ENCODE measurements around the gene RSRC1. TPM values are rescaled to one million over a fixed set of nuclear protein-coding genes. Genes with fewer than 3 reads are reported as not detected.
A peak's percentile ranks its signal among the peaks of the same experiment; 100 is the strongest.

Gene RSRC1
- total and polyA plus RNA-seq, 11 donors, result 9.5 to 24.9 (median 21.3) TPM

DNA sequence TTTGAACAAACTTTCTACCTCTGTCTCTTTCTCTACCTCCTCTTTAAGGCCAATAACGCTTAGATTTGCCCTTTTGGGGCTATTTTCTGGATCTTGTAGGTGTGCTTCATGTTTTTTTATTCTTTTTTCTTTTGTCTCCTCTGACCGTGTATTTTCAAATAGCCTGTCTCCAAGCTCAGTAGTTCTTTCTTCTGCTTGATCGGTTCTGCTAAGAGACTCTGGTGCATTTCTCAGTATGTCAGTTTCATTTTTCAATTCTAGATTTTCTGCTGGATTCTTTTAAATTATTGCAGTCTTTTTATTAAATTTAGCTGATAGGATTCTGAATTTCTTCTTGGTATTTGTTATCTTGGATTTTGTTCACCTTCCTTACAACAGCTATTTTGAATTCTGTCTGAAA is 148.7 kb downstream of the RSRC1 start:
- Histone ChIP-seq H3K4me3 (no peak overlapping the region), H3K27ac (no peak overlapping the region), H3K4me1 (no peaks in the 10 kb centered on the region), H3K27me3 (no peaks in the 10 kb centered on the region), H3K36me3 (no peaks in the 10 kb centered on the region), H3K9me3 (peaks cover 0 to 10% (median 0%) of the 10 kb centered on the region in 12 donors)
- ATAC-seq (no peak), DNase-seq (no peak)
- TF ChIP-seq, protein P1, sequence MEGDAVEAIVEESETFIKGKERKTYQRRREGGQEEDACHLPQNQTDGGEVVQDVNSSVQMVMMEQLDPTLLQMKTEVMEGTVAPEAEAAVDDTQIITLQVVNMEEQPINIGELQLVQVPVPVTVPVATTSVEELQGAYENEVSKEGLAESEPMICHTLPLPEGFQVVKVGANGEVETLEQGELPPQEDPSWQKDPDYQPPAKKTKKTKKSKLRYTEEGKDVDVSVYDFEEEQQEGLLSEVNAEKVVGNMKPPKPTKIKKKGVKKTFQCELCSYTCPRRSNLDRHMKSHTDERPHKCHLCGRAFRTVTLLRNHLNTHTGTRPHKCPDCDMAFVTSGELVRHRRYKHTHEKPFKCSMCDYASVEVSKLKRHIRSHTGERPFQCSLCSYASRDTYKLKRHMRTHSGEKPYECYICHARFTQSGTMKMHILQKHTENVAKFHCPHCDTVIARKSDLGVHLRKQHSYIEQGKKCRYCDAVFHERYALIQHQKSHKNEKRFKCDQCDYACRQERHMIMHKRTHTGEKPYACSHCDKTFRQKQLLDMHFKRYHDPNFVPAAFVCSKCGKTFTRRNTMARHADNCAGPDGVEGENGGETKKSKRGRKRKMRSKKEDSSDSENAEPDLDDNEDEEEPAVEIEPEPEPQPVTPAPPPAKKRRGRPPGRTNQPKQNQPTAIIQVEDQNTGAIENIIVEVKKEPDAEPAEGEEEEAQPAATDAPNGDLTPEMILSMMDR (IDR thresholded peaks at IDR 0.05), result no peak
- no peak for TF ChIP-seq POLR2A (IDR thresholded peaks at IDR 0.05)
- intact Hi-C loops (cut with DNase I), result no loop called here
- 65 to 82% (median 77%) methylated on average over 3 of the region's 3 CpGs for WGBS, 4 donors

DNA sequence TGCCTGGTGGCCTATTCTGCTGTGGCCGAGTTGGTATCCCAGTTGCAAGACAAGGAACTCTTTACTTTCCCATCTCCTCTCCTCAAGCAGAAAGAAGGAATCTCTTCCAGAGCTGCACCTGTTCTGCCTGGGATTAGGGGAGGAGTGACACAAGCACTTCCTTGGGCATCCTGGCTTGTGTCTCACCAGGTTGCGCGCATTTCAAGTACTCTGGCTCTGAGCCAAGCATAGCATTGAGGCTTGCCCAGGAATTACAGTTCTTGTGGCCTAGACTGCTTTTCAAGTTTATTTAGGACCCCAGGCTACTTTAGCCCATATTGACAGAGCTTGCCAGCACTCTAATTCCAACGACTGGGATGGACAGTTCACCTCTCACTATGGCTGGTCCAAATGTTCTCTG is 150.5 kb downstream of the RSRC1 start:
- no peaks in the 10 kb centered on the region for H3K27me3 ChIP-seq
- H3K4me3 ChIP-seq, result no peak overlapping the region
- no peaks in the 10 kb centered on the region for H3K36me3 ChIP-seq
- TF ChIP-seq, protein P1 (IDR thresholded peaks at IDR 0.05), result no peak
- TF ChIP-seq POLR2A (IDR thresholded peaks at IDR 0.05), result no peak
- peaks cover 0 to 14% (median under 1%) of the 10 kb centered on the region in 12 donors for H3K9me3 ChIP-seq
- no peaks in the 10 kb centered on the region for H3K4me1 ChIP-seq
- intact Hi-C loops (cut with DNase I), result no loop called here
- DNase-seq, result no peak
- WGBS, 4 donors, result 79 to 88% (median 83%) methylated on average over 4 of the region's 4 CpGs
- no peak for ATAC-seq
- no peak overlapping the region for H3K27ac ChIP-seq

DNA sequence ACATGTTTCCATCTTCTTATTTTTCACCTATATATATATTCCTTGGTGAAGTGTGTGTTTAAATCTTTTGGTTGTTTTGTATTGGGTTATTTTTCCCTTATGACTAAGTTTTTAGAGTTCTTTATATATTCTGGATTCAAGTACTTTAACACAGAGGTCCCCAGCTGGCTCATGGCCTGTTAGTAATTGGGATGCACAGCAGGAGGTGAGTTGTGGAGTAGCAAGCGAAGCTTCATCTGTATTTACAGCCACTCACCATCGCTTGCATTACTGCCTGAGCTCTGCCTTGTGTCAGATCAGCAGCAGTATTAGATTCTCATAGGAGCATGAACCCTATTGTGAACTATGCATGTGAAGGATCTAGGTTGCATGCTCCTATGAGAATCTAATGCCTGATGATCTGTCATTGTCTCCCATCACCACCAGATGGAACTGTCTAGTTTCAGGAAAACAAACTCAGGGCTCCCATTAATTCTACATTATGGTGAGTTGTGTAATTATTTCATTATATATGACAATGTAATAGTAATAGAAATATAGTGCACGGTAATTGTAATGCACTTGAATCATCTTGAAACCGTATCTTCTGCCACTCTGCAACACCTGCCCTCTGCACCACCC is 151.6 kb downstream of the RSRC1 start:
- no peaks in the 10 kb centered on the region for H3K4me1 ChIP-seq
- no peaks in the 10 kb centered on the region for H3K27me3 ChIP-seq
- H3K4me3 ChIP-seq, result no peak overlapping the region
- ATAC-seq, result no peak
- H3K36me3 ChIP-seq, result peaks cover 0 to under 1% (median 0%) of the 10 kb centered on the region in 9 donors
- no peak for DNase-seq
- TF ChIP-seq, protein P1 (IDR thresholded peaks at IDR 0.05), result peak in 1 of 12 donors; percentile 6
- no peak for TF ChIP-seq POLR2A (IDR thresholded peaks at IDR 0.05)
- 88 to 97% (median 93%) methylated on average over 4 of the region's 4 CpGs for WGBS, 4 donors
- no peak overlapping the region for H3K27ac ChIP-seq
- H3K9me3 ChIP-seq, result peaks cover 0 to 23% (median 11%) of the 10 kb centered on the region in 12 donors
- intact Hi-C loops (cut with DNase I), result no loop called here

DNA sequence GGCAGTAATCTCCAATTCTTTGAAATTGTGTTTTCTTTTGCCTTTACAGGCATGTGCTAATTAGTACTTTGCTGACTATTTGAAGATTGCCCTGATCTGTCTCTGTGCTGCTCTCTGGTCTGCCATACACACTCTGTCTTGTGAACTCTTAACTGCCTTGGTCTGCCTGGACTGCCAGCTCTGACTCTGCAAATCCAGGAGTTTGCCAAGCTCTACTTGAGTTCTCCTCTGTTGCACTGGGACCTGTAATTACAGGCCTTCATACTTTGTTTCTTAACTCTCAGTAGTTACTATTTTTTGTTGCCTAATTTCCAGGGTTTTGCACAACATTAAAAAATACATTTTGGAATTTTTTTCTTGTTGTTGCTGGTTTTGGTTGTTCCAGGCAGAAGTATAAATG is 155.0 kb downstream of the RSRC1 start:
- TF ChIP-seq, protein P1 (IDR thresholded peaks at IDR 0.05), result no peak
- no peak for TF ChIP-seq POLR2A (IDR thresholded peaks at IDR 0.05)
- intact Hi-C loops (cut with DNase I), result no loop called here
- Histone ChIP-seq H3K4me3 (no peak overlapping the region), H3K27me3 (no peaks in the 10 kb centered on the region), H3K36me3 (peaks cover 0 to 10% (median 0%) of the 10 kb centered on the region in 9 donors), H3K4me1 (no peaks in the 10 kb centered on the region), H3K27ac (no peak overlapping the region), H3K9me3 (peaks cover 2 to 49% (median 28%) of the 10 kb centered on the region in 12 donors)
- DNase-seq (no peak), ATAC-seq (no peak)
